ENCODE data around the gene PAM.
"Not testable (repeated sequence)": the region's sequence is repeated elsewhere in the genome, so short reads cannot be mapped to it uniquely, and the experiment has no call there.

PAM gene

DNA sequence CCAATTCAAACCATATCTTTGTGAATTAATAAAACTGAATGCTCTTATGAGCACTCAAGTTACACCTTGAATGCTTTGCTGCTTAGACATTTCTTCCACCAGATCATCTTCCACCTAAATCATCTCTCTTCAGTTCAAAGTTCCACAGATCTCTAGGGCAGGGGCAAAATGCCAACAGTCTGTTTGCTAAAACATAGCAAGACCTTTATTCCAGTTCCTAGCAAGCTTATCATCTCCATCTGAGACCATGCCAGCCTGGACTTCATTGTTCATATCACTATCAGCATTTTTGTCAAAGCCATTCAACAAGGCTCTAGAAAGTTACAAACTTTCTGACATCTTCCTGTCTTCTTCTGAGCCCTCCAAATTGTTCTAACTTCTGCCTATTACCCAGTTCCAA is 245.0 kb downstream of the PAM start:
- no peak for DNase-seq (ENCODE audit: low spot score)

GRCh38 chr5:103003872-103004271 is 248.8 kb downstream of the PAM start:
- DNase-seq (ENCODE audit: low spot score), result no peak

GRCh38 chr5:103005276-103005675 is 250.2 kb downstream of the PAM start:
- DNase-seq (ENCODE audit: low spot score), result no peak

- no peak for DNase-seq (ENCODE audit: low spot score)
Observed at GRCh38 chr5:103006921-103007320, 251.8 kb downstream of the PAM start.

DNA sequence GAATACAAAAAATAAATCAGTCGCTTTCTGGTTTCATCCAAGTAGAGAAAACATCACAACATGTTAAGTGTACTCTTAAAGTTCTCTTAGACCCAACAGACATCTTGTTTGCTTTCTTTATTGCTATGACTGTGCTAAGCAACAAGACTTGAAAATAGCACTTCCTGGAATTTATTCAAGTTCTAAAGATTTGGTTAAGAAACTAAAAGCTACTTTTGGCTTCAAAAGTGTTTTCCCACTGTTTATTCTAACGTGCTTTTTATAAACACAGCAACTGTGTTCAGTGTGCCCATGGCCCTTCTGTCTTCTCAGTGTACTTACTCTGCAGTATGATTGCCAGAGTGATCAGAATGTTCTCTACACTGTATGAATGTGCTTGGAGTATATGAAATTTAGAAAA is 255.1 kb downstream of the PAM start:
- no peak for DNase-seq (ENCODE audit: low spot score)

DNA sequence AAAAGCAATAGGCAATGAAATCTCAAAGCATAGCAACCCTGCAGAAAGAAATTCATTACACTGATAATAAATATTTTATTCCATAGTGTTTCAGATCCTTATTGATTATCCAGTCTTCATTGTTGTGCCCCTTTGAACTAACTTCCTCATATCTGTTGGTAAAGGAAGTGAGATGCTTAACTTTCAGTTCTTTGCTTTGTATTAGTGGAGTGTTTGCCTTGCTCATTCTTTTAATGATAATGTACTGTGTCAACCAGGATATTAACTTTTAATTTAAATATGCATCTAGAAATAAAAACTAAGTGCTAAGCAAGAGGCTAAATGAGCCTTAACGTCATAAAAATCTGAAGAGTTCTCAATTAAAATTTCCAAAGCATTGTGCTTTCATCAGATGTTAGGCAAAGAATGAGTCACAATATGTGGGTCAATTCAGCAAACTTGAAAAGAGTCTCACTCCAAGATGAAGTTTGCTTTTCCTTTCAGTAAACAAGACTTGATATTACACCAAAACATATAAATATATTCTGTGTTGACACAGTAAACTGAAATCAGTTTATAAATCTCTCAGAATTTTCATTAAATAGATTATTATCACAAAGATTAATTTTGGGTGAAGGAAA is 258.9 kb downstream of the PAM start:
- DNase-seq (ENCODE audit: low spot score), result no peak

DNA sequence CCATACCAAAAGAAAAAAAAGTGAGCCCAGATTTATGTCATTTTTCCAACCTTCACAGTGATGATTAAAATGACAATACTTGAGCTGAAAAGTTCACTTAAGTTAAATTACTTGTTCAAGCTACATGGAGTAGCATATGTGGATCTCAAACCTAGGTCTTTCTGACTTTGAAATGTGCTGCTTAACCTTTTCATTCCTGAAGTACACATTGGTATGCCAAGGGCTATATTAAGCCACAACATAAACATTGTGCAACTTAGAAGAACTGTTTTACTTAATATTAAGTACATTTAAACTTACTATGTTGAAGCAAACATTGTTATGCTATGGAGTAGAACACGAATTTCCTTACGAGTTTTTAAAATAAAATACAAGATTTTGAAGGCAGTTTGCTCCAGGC is 259.9 kb downstream of the PAM start:
- DNase-seq (ENCODE audit: low spot score), result no peak

DNA sequence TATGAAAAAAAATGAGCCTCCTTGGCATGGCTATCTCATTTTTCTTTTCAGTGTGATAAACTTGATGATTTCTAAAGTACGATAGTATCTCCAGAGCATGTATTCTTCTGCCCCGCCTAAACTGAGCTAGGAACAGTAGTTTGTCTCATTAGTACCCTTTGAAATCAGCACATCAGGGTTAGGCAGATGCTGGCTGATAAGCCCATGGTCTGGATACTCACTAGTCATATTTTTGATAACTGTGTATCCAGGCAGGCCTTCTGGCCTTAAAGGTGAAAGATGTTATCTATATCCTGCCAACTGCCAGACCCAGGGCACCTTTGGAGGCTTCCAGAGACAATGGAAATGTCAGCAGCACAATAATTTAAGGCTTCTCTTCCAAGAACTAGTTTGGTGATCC is 261.1 kb downstream of the PAM start:
- no peak for DNase-seq (ENCODE audit: low spot score)

DNA sequence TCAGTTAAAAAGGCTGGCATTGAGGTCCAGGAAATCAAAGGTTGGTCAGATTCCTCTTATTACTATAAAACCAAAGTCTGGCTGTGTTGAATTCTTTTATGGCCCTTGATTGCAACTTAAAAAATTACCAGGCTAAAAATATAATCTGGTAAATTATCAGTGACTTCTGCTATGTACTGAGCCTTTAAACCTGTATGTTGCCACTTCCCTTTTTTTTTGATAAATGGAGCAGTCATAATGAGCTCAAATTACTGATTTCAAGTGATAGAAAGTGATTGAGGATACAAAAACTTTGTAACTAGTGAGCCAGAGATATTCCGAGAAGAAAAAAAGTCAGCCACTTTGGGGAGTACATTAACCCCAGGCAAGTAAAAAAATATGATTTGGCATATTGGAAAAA is 264.7 kb downstream of the PAM start:
- DNase-seq (ENCODE audit: low spot score), result no peak

GRCh38 chr5:103021314-103021713 is 266.2 kb downstream of the PAM start:
- DNase-seq (ENCODE audit: low spot score), result peak; percentile 17

DNA sequence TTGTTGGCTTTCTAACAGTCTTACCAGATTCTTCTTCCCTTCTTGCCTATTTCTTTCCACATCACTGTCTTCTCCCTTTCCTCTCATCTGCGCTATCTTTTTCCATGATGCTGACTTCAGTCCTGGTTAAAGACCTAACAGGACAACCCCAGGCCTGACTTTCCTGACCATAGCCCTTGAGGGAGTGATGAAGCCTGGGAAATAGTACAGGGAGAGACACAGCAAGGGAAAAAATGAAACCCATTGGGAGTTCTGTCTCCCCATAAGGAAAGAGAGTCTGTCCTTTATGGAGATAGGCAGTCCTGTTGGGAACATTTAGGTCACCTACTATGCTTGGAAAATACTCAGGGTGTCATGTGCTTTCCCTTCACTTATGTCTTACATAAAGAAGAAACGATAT is 272.2 kb downstream of the PAM start:
- DNase-seq (ENCODE audit: low spot score), result no peak

DNA sequence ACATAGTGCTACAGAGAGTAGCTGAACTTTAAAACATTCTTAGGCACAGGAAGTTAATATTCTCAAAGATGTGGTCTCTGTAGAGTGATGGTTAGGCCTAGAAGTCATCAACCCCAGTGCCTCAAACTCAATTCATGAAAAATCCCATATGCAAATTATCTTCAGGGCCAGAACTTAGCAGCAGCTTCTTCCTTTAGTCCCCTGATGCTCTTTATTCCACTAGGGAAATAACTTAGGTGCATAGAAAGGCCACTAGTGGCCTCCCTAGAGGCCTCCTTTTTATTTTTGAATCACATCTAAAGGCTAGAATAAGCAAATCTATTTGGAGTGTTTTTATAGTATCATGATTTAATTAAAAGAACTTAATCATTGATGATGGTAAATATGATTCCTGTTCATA is 276.5 kb downstream of the PAM start:
- DNase-seq (ENCODE audit: low spot score), result no peak

- no peak for DNase-seq (ENCODE audit: low spot score)
Observed at GRCh38 chr5:103033696-103034095, 278.6 kb downstream of the PAM start.

DNA sequence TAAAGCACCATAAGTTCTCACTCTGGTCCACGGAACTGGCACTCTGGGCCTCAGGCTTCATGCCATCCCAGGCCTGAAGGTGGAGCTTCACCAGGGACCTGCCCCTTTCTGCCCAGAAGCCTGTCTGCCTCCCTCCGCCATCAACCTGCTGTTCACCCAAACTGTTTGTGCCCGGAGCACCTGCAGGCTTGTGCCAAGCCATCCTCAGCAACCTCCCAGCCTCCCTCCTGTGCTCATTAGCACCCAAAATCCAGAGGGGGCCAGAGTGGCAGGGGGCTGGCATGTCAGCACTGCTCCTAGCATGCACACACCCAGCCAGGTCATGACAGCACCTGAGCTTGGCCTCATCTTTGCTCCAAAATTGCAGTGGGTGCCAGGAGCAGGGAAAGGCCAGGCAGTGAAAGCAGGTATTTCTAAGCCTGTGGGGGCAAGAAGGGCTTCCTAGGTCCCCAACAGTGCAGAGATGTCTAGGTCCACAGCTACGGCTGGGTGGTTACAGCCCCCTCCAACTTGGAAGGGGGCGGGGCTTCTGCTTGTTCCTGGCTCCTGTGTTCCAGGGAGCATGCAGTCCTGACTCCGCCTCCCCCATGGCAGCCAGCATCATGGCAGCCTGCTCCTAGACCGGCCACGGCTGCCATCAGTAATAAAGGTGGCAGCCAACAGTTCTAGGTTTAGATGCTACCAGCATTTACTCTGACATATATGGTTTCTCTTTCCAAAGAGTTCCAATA is 279.7 kb downstream of the PAM start:
- no peak for DNase-seq (ENCODE audit: low spot score)

- DNase-seq (ENCODE audit: low spot score), result no peak
Observed at GRCh38 chr5:103035701-103036100, 280.6 kb downstream of the PAM start.

- DNase-seq (ENCODE audit: low spot score), result no peak
Observed at GRCh38 chr5:103036601-103037000, 281.5 kb downstream of the PAM start.

DNA sequence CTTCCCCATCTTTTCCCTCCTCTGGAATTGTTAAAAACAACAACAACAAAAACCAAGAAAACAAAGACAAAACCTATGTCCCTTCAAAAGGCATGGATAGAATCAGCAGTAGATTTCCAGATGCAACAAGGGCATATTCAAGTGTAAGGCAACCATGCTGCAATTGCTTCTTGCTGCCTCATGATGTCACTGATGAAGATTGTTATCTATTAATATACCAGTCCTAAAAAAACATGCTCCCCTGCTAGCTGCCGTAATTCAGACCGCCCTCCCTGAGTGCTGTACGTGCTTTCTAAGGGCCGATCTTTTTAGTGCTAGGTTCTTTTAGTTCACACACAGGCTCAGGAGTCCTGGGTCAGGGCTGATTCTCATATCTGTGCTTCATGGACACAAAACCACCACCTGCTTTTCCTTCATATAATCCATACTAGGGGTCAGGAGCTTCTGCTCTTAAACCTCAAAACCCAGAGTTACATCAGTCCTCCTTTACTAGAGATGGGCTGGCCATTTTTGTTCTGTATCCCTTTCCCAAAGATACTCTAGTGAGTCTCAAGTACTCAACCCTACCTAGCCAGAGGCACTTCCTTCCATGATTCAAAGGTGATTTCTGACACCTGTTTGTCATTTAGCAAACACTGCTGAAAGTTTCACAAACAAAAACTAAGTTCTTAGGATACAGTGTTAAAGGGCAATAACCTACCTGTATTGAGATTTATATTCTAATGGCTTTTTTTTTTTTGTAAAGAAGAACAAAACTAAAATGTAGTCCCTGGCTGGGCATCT is 282.8 kb downstream of the PAM start:
- DNase-seq (ENCODE audit: low spot score), result no peak

GRCh38 chr5:103041071-103041676 is 286.1 kb downstream of the PAM start:
- DNase-seq (ENCODE audit: low spot score), result peak; percentile 14

- not testable (repeated sequence) for DNase-seq (ENCODE audit: low spot score)
Observed at GRCh38 chr5:103046706-103047105, 291.6 kb downstream of the PAM start.

DNA sequence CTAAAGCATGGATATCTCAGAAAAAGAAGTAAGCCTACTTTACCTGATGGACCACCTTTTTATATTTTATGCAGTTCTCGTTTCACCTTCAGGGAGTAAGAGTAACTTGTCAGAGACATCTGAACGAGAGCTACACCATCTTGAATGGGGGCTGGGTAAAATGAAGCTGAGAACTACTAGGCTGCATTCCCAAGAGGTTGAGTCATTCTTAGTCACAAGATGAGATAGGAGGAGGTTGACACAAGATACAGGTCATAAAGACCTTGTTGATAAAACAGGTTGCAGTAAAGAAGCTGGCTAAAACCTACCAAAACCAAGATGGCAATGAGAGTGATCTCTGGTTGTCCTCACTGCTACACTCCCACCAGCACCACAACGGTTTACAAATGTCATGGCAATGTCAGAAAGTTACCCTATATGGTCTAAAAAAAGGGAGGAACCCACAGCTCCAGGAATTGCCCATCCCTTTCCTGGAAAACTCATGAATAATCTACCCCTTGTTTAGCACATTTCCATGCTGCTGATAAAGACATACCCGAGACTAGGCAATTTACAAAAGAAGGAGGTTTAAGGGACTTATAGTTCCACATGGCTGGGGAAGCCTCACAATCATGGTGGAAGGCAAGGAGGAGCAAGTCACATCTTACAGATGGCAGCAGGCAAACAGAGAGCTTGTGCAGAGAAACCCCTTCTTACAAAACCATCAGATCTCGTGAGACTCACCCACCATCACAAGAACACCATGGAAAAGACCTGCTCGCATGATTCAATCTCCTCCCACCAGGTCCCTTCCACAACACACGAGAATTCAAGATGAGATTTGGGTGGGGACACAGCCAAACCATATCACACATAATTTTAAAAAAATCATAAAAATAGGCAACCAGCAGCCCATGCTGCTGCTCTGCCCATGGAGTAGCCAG is 302.4 kb downstream of the PAM start:
- DNase-seq (ENCODE audit: low spot score), result no peak

- no peak for DNase-seq (ENCODE audit: low spot score)
Observed at GRCh38 chr5:103059525-103059924, 304.4 kb downstream of the PAM start.

Data from activated CD4-positive, alpha-beta T cell treated with anti-CD3 and anti-CD28 coated beads, Interleukin-2, Interleukin-4, amounts not matched to agents 100 ng/mL and 50 ng/mL, durations not matched to agents 16 hours and 8 hours (primary cell).